Measurements from ENCODE around the gene ME3.

Gene ME3

GRCh38 chr11:86510097-86510496 lies 162.3 kb downstream of the ME3 start:
- no peak for DNase-seq

DNA sequence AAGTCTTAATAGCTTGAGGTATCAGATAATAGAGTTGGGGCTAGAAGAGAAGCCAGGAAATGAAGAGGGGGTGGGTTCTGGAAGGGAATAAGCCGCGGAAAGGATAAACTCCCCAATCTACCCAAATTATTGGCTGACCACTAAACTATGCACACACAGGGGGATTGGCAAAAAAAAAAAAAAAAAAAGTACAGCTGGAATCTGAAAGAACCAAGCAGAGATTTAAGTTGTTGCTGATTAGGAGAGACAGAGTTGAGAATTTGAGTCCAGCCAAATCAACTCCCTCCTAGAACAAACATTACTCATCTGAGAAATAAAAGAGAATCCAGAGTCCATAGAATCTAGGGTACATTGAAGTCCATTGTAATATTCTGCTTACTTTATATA lies 162.8 kb downstream of the ME3 start:
- no peak for DNase-seq

DNA sequence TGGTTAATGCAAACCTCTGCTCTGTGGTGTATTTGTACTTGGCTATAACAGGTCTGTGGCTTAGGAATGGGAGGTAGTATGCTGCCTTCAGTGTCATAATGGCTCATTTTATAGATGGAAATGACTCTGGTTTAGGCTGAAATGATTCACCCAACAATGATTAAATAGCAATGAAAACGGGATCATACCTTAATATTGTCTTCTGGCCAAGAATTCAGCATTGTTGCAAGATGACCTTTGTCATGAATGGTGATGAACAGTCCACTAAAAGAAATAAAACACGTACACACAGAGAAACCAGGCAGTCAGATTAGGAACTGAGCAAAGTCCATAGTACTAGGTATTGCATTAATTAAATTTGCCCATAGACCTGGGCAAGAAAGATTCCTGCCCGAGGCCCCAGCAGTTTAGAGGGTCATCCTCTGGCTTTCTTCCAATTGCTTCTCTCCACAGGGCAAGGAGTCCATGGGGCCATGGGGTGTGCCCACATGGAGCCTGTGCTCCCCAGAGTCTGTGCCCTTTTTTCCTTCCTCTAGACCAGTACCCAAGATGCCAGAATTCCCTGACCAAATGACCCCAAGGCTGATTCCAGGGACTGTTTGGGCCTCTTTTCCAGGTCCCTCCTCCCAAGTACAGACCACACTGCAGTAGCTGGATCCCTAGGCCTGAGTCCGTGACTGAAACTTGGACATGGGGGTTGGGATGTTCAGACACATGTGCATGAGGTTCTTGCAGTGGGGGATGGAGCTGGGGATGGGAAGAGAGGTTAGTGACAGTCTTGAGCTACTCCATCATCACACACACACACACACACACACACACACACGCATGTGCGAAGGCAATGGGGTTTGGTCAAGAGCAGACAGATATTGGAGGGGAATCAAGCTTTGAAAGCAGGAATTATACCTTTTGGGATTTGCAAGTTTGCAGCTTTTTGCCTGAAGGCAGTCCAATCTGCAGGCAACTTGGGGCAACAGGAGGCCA lies 163.5 kb downstream of the ME3 start:
- DNase-seq: no peak

DNA sequence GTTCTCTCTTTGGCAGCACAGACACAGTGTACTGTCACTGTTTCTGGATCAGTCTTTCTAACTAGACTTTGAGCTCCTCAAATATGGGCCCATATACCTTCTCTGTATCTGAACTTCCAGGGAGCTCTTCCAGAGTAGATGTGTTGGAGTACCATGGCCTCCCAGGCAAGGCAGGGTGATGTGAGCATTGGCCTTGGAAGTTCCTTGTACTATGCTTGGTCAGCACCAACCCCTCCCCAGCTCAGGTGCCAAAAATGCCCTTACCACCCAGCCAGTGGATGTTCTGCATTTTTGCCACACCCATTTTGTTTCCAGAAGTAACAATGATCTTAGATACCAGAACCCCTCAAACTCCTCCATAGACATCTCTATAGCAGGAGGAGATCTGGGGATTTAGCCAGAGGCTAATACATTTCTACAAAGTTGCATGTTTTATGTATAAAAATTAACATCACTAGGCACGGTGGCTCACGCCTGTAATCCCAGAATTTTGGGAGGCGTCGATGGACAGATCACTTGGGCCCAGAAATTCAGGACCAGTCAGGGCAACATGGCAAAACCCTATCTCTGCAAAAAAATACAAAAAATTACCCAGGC lies 165.1 kb downstream of the ME3 start:
- DNase-seq: no peak

- no peak for DNase-seq
These were observed 166.2 kb downstream of the ME3 start for GRCh38 chr11:86506235-86506634.

DNA sequence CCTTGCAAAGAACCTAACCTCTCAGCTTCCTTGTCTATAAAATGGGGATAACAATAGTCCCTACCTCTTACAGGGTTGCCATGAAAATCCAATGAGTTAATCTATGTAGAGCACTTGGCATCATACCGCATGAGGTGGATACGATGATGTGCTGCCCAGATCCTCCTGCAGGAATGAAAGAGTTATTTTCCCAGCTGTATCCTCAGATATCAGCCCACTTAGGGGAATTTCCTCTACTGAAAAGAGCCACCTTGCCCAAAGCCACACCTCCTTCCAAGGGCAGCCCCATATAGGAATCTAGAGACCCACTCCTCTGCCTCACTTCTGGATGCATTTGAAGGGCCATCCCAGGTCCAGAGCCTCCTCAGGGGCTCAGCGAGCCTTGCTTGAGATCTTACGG lies 169.3 kb downstream of the ME3 start:
- no peak for DNase-seq

DNA sequence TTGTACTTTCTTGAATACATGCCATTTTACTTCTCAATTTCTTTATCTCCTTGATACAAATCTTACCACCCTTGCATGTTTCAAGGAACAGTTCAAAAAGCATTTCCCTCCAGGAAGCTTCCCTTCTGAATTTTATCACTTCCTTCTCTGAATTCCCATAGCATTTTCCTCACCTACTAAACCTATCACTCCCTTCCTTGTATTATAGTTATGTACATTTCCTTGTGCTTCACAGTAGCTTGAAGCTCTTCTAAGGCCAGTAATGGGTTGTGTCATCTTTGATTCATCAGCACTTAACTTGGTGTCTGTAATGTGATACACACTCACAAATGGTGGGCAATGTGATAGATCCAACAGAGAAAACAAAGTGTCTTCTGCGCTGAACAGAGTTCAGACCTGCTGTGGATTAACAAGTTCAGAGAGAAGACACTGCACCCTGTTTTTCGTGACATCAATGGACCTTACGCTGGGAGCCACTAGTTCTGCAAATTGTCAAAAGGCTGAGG lies 170.2 kb downstream of the ME3 start:
- no peak for DNase-seq

DNA sequence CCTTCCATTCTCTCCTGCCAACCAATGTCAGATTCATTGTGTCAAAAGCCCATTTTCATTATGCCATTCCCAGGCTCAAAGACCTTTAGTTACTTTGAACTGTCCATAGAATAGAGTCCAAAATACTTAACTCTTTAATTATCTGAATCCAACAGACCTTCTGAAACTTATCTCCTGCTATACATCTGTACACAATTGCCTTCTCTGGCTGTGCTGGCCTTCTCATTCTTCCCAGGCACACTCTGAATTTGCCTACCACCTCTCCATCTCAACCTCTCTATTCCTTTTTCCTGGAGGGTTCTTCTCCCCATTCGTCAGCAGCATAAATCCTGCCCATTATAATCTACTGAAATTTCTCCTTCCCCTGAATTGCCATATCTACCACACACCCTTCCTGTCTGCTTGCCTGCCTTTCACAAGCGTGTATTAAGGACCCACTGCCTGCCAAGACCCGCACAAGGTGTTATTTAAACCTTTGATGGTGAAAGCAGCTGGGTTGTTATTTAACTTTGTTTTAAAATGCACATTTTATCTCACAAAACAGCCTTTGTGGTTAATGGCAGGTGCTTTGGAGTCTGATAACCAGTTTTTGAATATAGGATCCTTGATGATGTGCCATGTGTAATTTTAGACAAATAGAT lies 171.8 kb downstream of the ME3 start:
- no peak for DNase-seq

GRCh38 chr11:86499723-86500129 lies 172.7 kb downstream of the ME3 start:
- DNase-seq: no peak

- no peak for DNase-seq
These were observed 174.6 kb downstream of the ME3 start for GRCh38 chr11:86497836-86498235.

DNA sequence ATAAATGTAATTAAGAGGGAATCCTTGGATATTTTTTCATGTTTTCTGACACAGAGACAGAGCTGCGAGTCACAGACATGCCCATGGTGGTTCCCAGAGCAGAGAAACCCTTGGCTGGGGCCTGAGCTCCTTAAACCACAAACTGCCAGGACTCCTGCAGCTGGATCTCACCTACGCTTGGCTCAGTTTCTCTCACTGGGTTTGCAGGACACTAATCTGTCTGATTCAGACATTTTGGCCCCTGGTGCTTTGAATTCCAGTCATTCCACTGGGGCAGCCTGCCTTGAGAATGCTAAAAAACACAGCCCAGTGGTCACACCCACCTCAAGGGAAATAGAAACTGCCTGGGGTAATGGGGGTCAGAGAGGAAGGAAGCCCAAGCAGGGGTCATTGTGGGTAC lies 175.1 kb downstream of the ME3 start:
- no peak for DNase-seq

DNA sequence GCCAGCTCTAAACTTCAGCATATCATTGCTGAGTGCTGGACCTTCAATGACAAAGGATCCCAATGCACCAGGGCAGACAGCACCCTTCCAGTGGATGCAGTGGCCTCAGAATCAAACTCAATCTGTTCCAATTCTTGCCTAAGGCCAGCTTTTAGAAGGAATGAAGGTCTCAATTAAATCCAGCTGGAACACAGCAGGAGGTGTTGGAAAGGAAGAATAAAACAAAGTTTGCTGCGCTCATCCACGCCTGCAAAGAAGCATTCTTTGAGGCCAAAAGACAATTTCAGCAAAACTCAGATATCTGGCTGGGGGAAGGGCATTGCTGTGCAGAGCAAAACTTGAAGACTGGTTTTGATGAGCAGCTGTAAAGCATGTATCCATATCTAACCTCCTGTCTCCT lies 177.1 kb downstream of the ME3 start:
- no peak for DNase-seq

GRCh38 chr11:86492370-86493010 lies 179.9 kb downstream of the ME3 start:
- no peak for DNase-seq

DNA sequence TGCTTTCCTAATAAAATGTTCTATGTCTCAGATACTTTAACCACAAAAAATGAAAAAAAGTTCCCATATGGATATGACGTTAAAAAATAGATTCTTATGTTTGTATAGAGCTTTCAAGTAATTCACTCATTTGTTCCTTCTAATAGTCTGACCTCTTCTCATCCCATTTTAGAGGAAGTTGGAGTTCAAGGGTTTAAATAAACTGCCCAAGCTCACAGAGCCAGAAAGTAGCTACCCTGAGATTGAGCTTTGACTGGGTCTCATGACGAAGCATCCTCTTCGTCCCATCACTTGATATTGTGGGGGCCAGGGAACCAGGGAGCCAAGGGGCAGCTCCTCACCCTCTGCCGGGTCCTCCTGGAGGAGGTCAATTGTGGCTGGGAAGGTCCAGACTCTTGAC lies 181.4 kb downstream of the ME3 start:
- no peak for DNase-seq

GRCh38 chr11:86490582-86490981 lies 181.8 kb downstream of the ME3 start:
- no peak for DNase-seq

DNA sequence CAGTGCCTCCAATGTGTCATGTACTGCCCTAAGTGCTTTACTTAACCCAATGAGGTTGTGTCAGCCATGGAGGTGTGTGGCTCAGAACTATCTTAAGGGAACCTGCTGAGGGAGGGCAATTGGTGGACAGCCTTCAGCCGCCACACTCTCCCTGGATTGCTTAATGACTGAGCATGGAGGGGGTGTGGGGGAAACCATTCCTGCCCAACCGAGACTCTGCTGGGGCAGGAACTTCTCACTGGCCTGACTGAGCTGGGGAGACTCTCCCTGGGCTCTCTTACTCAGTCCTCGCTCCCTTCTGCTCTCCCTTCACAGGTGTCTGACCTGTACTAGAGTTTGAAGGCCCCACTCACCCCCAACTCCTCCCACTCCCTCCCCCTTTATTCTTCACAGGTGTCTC lies 183.0 kb downstream of the ME3 start:
- DNase-seq: no peak

DNA sequence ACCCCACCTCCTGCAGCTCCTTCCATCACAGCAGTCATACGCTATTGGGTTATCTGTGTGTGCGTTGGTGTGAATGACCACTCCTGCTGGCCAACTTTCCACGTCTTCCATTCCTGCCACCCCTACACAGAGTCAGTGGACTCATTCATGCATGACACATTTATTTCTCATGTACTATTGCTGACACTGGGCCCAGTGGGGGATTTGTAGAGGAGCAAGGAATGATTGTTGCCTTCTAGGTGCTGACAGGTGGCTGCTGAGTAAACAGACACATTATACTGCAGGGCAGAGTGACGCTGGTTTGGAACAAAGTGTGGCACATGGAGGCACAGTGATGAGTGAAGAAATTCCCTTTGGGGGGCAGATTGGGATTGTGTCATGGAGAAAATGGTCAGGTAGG lies 183.9 kb downstream of the ME3 start:
- peak; percentile 79 for DNase-seq

GRCh38 chr11:86487671-86488070 lies 184.7 kb downstream of the ME3 start:
- no peak for DNase-seq

DNA sequence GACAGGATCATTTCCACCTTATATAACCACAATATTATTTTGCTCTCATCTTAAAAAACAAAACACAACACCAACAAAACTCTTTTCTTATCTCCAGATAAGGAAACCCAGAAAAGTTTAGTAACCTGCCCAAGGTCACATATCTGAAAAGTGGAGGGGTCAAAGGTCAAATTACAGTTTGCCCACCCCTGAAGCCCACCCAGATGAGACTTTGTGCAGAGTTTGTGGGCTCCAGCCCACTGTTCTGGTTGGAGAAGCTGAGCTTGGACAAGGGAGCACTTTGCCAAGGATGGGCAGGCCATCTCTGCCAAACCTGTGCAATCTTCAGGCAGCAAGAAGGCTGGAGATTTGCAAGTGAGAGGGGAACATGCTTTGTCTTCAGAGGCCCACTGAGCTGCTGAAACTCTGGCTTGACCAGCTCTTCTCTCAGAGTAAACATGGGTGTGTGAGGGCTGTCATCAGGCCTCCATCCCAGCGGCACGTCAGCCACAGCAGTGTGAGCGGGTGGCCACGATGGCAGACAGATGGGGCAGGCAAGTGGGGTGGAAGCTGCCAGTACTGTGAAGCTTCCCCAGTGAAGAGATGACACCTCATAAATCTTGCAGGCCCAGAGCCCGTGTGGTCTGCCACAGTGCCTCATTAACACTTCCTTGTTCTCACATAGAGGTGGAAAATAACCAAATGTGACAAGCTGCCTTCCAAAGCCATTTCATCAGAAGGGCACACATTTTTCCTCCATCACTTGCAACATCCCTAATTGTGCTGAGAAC lies 186.0 kb downstream of the ME3 start:
- DNase-seq: no peak

DNA sequence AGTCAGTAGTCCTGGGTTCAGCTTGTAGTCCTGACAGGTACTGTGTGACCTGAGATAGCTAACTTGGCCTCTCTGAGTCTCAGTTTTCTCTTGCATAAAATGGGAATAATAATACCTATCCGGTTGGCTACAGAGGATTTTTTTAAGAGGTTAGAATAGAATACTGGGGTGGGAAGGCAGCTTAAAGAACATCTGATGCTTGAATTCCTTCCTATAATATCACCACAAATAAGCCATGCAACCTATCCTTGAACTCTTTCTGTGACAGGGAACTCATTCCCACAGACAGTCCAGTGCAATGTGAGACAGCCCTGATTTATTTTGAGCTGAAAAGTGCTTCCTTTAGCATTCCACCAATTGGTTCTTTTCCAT lies 187.6 kb downstream of the ME3 start:
- no peak for DNase-seq

DNA sequence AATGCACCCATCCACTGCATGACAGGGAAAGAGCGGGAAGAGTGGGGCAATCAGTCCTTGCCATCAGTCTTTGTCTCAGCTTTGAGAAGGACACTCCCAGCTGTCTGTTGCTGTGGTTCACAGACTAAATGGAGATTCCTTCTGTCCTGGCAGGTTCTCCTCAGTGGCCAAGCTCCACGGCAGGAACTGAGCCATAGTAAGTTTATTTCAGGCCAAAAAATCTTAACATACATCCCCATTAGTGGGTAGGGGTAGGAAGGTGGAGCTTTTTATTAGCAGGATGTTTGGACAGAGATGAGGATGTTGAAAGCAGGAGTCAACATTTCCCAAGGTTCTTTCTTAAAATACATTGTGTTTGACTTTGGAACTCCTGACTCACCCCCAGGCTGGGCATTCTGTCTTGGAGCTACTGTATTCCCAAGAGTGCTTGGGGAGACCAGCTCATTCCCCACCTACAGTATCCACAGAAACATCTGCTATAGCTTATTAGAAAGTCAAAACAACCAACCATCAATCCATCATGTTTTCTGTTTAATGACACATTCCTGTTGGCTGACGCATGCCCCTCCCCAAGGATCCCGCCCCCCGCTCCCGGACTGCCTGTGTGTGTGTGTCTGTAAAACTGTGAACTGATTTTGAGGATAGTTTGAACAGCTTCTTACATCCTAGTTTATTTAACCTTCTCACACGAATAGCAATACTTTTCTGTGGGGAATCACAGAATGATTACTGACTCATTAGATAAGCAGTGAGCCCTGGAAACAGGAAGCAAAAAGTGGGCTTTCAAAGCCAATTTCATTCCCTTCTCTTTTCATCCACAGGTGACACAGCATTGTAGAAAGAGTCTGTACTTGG lies 188.2 kb downstream of the ME3 start:
- DNase-seq: no peak

GRCh38 chr11:86483610-86483939 lies 188.8 kb downstream of the ME3 start:
- no peak for DNase-seq

Measured in NCI-H510A (cell line).